Pancreas (tissue), 10 donors: Measurements from ENCODE around the gene RPRML. TPM values are rescaled to one million over a fixed set of nuclear protein-coding genes. Genes with fewer than 3 reads are reported as not detected.

Experiments used
- ATAC-seq, 4 donors: fragments of 200-7000 bp; cut with Tn5 transposase; one replicate each; pipeline versions ENCODE4 v1.8.0 to v1.9.1; 2020; ENCODE audit warnings: mild to moderate bottlenecking in 4 of 4, moderate library complexity in 4 of 4
- DNase-seq, 6 donors: peaks; one replicate each; pipeline ENCODE4 v3.0.0-alpha.2; 2020
- FAIRE-seq: peaks from 2 replicates; lab custom pipeline; 2012; peaks lifted over from hg19 to GRCh38; lab: Jason Lieb, UNC
- H3K27ac ChIP-seq, 4 donors: fragments of 200-600 bp; sonication (generic); 1 replicate in 3 of 4; 2 replicates in 1 of 4; pipeline versions ENCODE4 v1.5.0 to v1.8.0; 2020
- H3K27me3 ChIP-seq, 4 donors: fragments of 200-600 bp; one replicate each; pipeline ENCODE4 v1.8.0; 2021
- H3K36me3 ChIP-seq, 3 donors: fragments of 200-600 bp; sonication (generic) in 1 of 3; one replicate each; pipeline versions ENCODE4 v1.5.0 to v1.8.0; 2020 to 2021
- H3K4me1 ChIP-seq, 3 donors: fragments of 200-600 bp; one replicate each; pipeline ENCODE4 v1.8.0; 2021
- H3K4me3 ChIP-seq, 4 donors: fragments of 200-600 bp; sonication (generic) in 2 of 4; one replicate each; pipeline versions ENCODE4 v1.5.0 to v1.8.0; 2020 to 2021
- H3K9me3 ChIP-seq, 4 donors: fragments of 200-600 bp; one replicate each; pipeline ENCODE4 v1.8.0; 2021
- WGBS, 2 donors: extraction: QIAGEN DNeasy Blood & Tissue Kit; methylation state at CpG; one replicate each; pipeline ENCODE4 v1.1.7; 2013; 5-methylcytosine and 5-hydroxymethylcytosine counted together
- intact Hi-C, 3 donors: fragments of 100-400 bp; cut with DNase I; formaldehyde crosslinking; loops; one replicate each; pipeline versions ENCODE4 v1.11.1 to v1.14.2; 2022
- polyA plus RNA-seq, 2 donors: library from polyadenylated mRNA; stranded (reverse); fragments of 200-250 nt; gene quantifications; one replicate each; pipeline ENCODE4 v1.2.3, GENCODE V29; 2013
- total RNA-seq, 6 donors: library from RNA; stranded (reverse); fragmentation: NEBNext Ultra II Directional in 4 of 6; extraction: Animal tissue kit (Norgen Biotek cat#: 25700) in 4 of 6; gene quantifications; one replicate each; pipeline versions ENCODE4 v1.2.1 to v1.2.4, GENCODE V29; 2021 to 2023
- TF ChIP-seq, protein P1 (sequence below), 4 donors: fragments of 200-600 bp; sonication (generic) in 3 of 4; IDR thresholded peaks; one replicate each; pipeline versions ENCODE4 v1.5.0 to v1.8.0; 2021; ENCODE audit warnings: antibody characterized with exemption in 4 of 4
- donor health status: healthy with polysubstance abuse.
- donor health status: DM: no; HTN: no; CAD: no; lungs with moderate emphysema.
- donor health status: DM: no; HTN: no; CAD: no.
- donor health status: control.
- donor health status: control.
- donor health status: Bipolar disorder and iron deficiency.
- donor health status: DM: yes; HTN: yes; CAD: no.
- donor health status: DM: no; HTN: no; CAD: no.
- donor health status: DM: no; HTN: no; CAD: no.
- donor health status: DM: yes; HTN: yes; CAD: no.

Gene RPRML
- total and polyA plus RNA-seq, 8 donors = 0.07 to 0.43 (median 0.19) TPM; not detected in 3

DNA sequence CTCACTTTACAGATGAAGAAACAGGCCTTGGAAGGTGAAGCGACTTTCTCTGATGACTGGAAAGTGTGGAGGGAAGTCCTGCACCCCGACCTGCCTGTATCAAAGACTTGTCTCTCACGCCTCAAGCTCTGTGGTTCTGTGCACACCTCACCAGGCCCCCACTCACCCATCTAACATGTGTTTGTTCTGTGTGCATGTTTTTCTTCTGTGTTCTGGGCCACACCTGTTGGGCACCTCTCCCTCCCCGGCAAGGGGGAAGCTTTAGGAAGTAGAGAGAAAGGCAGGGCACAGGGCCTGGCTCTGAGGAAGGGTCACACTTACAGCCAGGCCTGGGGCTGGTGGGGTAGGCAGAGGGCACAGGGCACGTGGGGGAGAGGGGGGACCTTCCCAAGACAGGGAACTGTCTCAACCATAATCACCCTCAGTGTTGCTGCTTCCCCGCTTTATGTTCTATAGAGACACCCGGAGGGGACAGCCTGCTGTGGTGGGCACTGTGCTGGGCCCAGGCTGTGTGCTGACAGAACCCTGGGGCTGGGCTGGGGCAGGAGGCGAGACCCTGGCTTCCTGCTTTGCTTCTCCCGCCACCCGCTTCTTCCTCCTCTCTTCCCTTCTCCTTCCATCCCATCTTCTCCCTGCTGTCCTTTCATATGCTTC, 7.3 kb downstream of the RPRML start:
- WGBS, 2 donors = 78 to 85% methylated on average over 10 of the region's 10 CpGs
- no peak overlapping the region for H3K27ac ChIP-seq
- intact Hi-C loops = no loop called here
- ATAC-seq = no peak
- FAIRE-seq = no peak
- no peaks in the 10 kb centered on the region for H3K4me1 ChIP-seq
- H3K4me3 ChIP-seq = no peak overlapping the region
- DNase-seq = no peak
- no peaks in the 10 kb centered on the region for H3K27me3 ChIP-seq
- H3K9me3 ChIP-seq = no peaks in the 10 kb centered on the region
- TF ChIP-seq, protein P1, sequence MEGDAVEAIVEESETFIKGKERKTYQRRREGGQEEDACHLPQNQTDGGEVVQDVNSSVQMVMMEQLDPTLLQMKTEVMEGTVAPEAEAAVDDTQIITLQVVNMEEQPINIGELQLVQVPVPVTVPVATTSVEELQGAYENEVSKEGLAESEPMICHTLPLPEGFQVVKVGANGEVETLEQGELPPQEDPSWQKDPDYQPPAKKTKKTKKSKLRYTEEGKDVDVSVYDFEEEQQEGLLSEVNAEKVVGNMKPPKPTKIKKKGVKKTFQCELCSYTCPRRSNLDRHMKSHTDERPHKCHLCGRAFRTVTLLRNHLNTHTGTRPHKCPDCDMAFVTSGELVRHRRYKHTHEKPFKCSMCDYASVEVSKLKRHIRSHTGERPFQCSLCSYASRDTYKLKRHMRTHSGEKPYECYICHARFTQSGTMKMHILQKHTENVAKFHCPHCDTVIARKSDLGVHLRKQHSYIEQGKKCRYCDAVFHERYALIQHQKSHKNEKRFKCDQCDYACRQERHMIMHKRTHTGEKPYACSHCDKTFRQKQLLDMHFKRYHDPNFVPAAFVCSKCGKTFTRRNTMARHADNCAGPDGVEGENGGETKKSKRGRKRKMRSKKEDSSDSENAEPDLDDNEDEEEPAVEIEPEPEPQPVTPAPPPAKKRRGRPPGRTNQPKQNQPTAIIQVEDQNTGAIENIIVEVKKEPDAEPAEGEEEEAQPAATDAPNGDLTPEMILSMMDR (IDR thresholded peaks at IDR 0.05) = no peak
- H3K36me3 ChIP-seq = no peaks in the 10 kb centered on the region

DNA sequence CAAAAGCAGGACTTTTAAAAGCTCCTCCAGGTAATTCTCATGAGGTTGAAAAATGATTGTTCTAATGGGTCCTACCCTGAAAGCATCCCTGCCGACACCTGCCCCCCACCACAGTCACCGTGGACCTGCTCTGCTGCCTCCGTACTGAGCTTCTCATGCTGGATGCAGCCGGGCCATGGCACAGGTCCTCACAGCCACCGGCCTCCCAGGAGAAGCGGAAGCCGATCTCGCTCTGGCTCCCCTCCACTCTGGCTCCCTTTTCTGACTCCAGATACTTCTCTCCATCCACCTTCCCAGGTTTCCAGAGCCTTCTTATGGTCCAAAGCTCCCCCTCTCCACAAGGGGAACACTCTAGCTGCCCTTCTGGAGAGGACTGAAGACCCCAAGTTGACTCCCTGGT, 10.2 kb downstream of the RPRML start:
- TF ChIP-seq, protein P1 (IDR thresholded peaks at IDR 0.05) = no peak
- peak in 1 of 6 donors; percentile 30 for DNase-seq
- Histone ChIP-seq H3K4me1 (no peaks in the 10 kb centered on the region), H3K27me3 (no peaks in the 10 kb centered on the region), H3K4me3 (no peak overlapping the region), H3K36me3 (no peaks in the 10 kb centered on the region), H3K27ac (no peak overlapping the region), H3K9me3 (no peaks in the 10 kb centered on the region)
- WGBS, 2 donors = 88 to 92% methylated on average over 8 of the region's 8 CpGs
- no peak for FAIRE-seq
- no peak for ATAC-seq
- intact Hi-C loops = no loop called here

DNA sequence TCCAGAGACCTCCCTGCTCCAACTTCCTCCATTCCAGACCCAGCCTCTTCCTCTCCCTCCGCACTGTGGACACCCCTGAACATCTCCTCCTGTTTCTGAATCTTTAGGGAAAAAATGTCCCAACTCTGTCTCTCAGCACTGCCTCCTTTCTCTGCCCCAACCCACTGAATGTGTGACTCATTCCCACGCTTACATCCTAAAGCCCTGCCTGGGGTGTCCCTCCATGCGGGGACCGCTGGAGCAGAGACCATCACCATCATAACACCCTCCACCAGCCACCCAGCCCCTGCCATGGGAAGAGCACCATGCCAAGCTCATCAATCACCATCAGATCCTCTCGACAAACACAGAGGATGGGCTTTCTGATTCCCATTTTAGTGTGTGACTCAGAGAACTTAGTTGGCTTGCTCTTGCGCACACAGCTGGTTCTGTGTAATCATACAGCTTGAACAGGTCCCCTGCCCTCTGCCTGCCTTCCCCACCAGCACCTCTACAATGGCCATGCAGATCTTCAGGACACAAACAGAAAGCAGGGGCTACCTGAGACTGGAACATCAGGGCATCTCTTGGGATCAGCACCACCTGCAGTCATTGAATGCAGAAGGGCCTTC, 10.7 kb downstream of the RPRML start:
- TF ChIP-seq, protein P1 (IDR thresholded peaks at IDR 0.05) = no peak
- no peaks in the 10 kb centered on the region for H3K4me1 ChIP-seq
- H3K9me3 ChIP-seq = no peaks in the 10 kb centered on the region
- no peaks in the 10 kb centered on the region for H3K27me3 ChIP-seq
- intact Hi-C loops = no loop called here
- H3K27ac ChIP-seq = no peak overlapping the region
- FAIRE-seq (no peak), DNase-seq (peak in 1 of 6 donors; percentile 29), ATAC-seq (no peak)
- no peak overlapping the region for H3K4me3 ChIP-seq
- 84% methylated on average over 6 of the region's 6 CpGs for WGBS, 2 donors
- no peaks in the 10 kb centered on the region for H3K36me3 ChIP-seq

DNA sequence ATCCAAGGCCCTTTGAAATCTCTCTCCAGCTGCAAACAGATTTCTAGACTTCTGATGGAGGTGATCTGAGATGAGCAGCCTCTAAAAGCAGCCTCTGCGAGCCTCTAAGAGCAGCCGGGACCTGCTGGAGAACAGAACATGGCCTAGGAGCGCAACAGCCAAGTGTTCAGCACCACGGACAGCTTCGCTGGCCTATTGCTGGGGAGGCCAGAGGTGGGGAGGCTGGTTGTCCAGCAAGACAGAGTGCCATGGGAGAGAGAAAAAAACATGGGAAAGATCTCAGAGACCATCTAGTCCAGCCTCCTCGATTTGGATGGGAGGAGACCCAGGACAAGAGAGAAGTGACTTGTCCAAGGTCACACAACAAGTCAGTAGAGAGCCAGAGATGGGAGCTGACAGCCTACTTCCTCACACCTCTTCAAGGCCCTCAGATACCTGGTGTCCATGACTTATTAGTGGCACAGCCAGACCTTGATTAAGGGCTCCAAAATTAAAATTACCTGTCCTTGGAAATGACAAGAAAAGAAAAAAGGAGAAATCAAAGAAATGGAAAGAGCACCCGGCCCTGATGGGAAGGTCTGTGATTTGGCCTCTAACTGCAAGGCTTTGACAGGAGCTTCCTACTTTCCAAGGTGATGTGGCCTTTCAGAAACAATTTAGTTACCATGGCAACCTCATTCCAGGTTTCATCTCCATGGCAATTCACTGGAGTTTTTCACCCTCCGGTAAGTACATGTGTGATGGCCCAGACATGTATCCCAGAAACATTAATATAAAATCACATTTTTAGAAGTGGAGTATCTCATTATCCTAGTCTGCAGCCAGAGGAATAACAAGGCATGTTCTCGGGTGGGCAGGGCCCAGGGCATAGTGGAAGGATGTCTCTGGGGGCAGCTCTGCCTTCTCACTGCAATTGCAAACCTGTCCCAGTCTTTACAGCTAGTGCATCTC, 14.5 kb downstream of the RPRML start:
- DNase-seq (no peak), FAIRE-seq (no peak), ATAC-seq (no peak)
- WGBS, 2 donors = 75 to 82% methylated on average over 9 of the region's 9 CpGs
- intact Hi-C loops = no loop called here
- Histone ChIP-seq H3K4me3 (no peak overlapping the region), H3K36me3 (no peaks in the 10 kb centered on the region), H3K9me3 (no peaks in the 10 kb centered on the region), H3K27me3 (no peaks in the 10 kb centered on the region), H3K4me1 (no peaks in the 10 kb centered on the region), H3K27ac (no peak overlapping the region)
- TF ChIP-seq, protein P1 (IDR thresholded peaks at IDR 0.05) = no peak
